ENCODE data around the gene MXD1.

MXD1 gene

GRCh38 chr2:69977906-69978482 lies 63.1 kb downstream of the MXD1 start:
- no peak for DNase-seq (ENCODE audit: low spot score)

GRCh38 chr2:69979902-69980807 lies 65.2 kb downstream of the MXD1 start:
- no peak for DNase-seq (ENCODE audit: low spot score)

GRCh38 chr2:69983392-69983966 lies 68.6 kb downstream of the MXD1 start:
- DNase-seq (ENCODE audit: low spot score) = no peak

- DNase-seq (ENCODE audit: low spot score) = no peak
Measured at GRCh38 chr2:69985216-69985615, 70.3 kb downstream of the MXD1 start.

GRCh38 chr2:69985688-69986087 lies 70.8 kb downstream of the MXD1 start:
- DNase-seq (ENCODE audit: low spot score) = no peak

GRCh38 chr2:69986691-69987090 lies 71.8 kb downstream of the MXD1 start:
- no peak for DNase-seq (ENCODE audit: low spot score)

- DNase-seq (ENCODE audit: low spot score) = no peak
Measured at GRCh38 chr2:69988086-69988635, 73.3 kb downstream of the MXD1 start.

- DNase-seq (ENCODE audit: low spot score) = peak; percentile 23
Measured at GRCh38 chr2:69989009-69989408, 74.1 kb downstream of the MXD1 start.

- no peak for DNase-seq (ENCODE audit: low spot score)
Measured at GRCh38 chr2:69989441-69990105, 74.7 kb downstream of the MXD1 start.

Data from iPS-NIHi11 (cell line).